SK-N-SH (cell line): ENCODE measurements around the gene SOWAHA. TPM values are rescaled to one million over a fixed set of nuclear protein-coding genes. Genes with fewer than 3 reads are reported as not detected.

Experiments
- CTCF ChIA-PET: fragments of 300-600, 350-600 bp; formaldehyde crosslinking; extraction: SDS; loops from one replicate; lab custom pipeline; 2021; lab: Yijun Ruan, JAX
- POLR2A ChIA-PET: fragments of 350-600 bp; sonication (Branson Sonifier 250); formaldehyde crosslinking; extraction: SDS; loops from one replicate; lab custom pipeline; 2020; ENCODE audit warnings: antibody characterized with exemption, inconsistent platforms; lab: Yijun Ruan, JAX
- DNase-seq: peaks from one replicate; pipeline ENCODE4 v3.0.0; 2012
- H2AFZ ChIP-seq: fragments of 200-600 bp; sonication (generic); 2 replicates; pipeline ENCODE4 v1.8.1; 2016; ENCODE audit warnings: antibody characterized with exemption, mild to moderate bottlenecking, low read depth
- H3F3A ChIP-seq: fragments of 200-600 bp; sonication (generic); replicated peaks from 2 replicates; pipeline ENCODE3; 2016; ENCODE audit warnings: antibody characterized with exemption, mild to moderate bottlenecking; ENCODE audit not compliant: insufficient read depth
- H3K27ac ChIP-seq, 2 experiments: fragments of 200-500 bp in 1 of 2; fragments of 200-600 bp in 1 of 2; sonication (Bioruptor generic) in 1 of 2; sonication (generic), shearing (Covaris generic) in 1 of 2; 2 replicates each; pipeline versions ENCODE4 v1.5.1 to v1.6.1; 2014 to 2016; ENCODE audit warnings: low read depth in 2 of 2, inconsistent platforms in 1 of 2, low read length in 1 of 2, mild to moderate bottlenecking in 1 of 2, mixed read lengths in 1 of 2
- H3K27me3 ChIP-seq: fragments of 200-600 bp; sonication (generic), shearing (Covaris generic); 2 replicates; pipeline ENCODE4 v1.6.1; 2016; ENCODE audit warnings: mixed run types; ENCODE audit not compliant: insufficient read depth
- H3K36me3 ChIP-seq, 2 experiments: fragments of 200-500 bp in 1 of 2; fragments of 200-600 bp in 1 of 2; sonication (Bioruptor generic) in 1 of 2; sonication (generic) in 1 of 2; replicated peaks in 1 of 2; 2 replicates each; pipeline versions ENCODE3 to v1.5.1; 2014 to 2016; ENCODE audit warnings: low read length in 1 of 2, mild to moderate bottlenecking in 1 of 2; ENCODE audit not compliant: insufficient read depth in 2 of 2, control insufficient read depth in 1 of 2
- H3K4me1 ChIP-seq, 2 experiments: fragments of 200-500 bp in 1 of 2; fragments of 200-600 bp in 1 of 2; sonication (Bioruptor generic) in 1 of 2; sonication (generic), shearing (Covaris generic) in 1 of 2; 2 replicates each; pipeline versions ENCODE4 v1.5.1 to v1.6.1; 2014 to 2016; ENCODE audit warnings: low read depth in 1 of 2, low read length in 1 of 2, mixed run types in 1 of 2; ENCODE audit not compliant: insufficient read depth in 2 of 2, control insufficient read depth in 1 of 2
- H3K4me2 ChIP-seq: fragments of 200-600 bp; sonication (generic), shearing (Covaris generic); 2 replicates; pipeline ENCODE4 v1.6.1; 2017; ENCODE audit warnings: mixed run types
- H3K4me3 ChIP-seq, 2 experiments: fragments of 200-500 bp in 1 of 2; fragments of 200-600 bp in 1 of 2; sonication (Bioruptor generic) in 1 of 2; sonication (generic), shearing (Covaris generic) in 1 of 2; 2 replicates each; pipeline versions ENCODE4 v1.5.1 to v1.8.1; 2014 to 2016; ENCODE audit warnings: low read depth in 2 of 2, inconsistent platforms in 1 of 2, low read length in 1 of 2, mild to moderate bottlenecking in 1 of 2, mixed read lengths in 1 of 2, moderate library complexity in 1 of 2
- H3K79me2 ChIP-seq: fragments of 200-600 bp; sonication (generic); 2 replicates; pipeline ENCODE4 v1.8.1; 2017; ENCODE audit warnings: mild to moderate bottlenecking; ENCODE audit not compliant: insufficient read depth
- H3K9ac ChIP-seq: fragments of 200-600 bp; sonication (generic); 2 replicates; pipeline ENCODE4 v1.6.1; 2017; ENCODE audit warnings: mixed run types
- H3K9me2 ChIP-seq: fragments of 200-600 bp; sonication (generic); 2 replicates; pipeline ENCODE4 v1.6.1; 2017; ENCODE audit warnings: mixed run types
- H3K9me3 ChIP-seq: fragments of 200-600 bp; sonication (generic); 2 replicates; pipeline ENCODE4 v1.6.1; 2017; ENCODE audit warnings: mixed run types, mild to moderate bottlenecking, moderate library complexity
- H4K20me1 ChIP-seq: fragments of 200-600 bp; sonication (generic); 2 replicates; pipeline ENCODE4 v1.6.1; 2017; ENCODE audit warnings: mild to moderate bottlenecking, mixed run types; ENCODE audit not compliant: insufficient read depth
- FOXM1 ChIP-seq: IDR thresholded peaks from 2 replicates; pipeline ENCODE4 v1.4.0; 2012; ENCODE audit warnings: low read depth, mild to moderate bottlenecking
- GABPA ChIP-seq: IDR thresholded peaks from 2 replicates; pipeline ENCODE4 v1.4.0; 2012; ENCODE audit warnings: low read depth, mild to moderate bottlenecking
- GATA2 ChIP-seq: sonication (generic); formaldehyde crosslinking; IDR thresholded peaks from 2 replicates; pipeline ENCODE4 v1.5.0; 2020; ENCODE audit warnings: mild to moderate bottlenecking, missing genetic modification reagents
- MEF2A ChIP-seq: IDR thresholded peaks from 2 replicates; pipeline ENCODE4 v1.4.0; 2012; ENCODE audit warnings: low read depth, borderline replicate concordance
- MXI1 ChIP-seq: IDR thresholded peaks from 2 replicates; pipeline ENCODE4 v1.6.1; 2012; ENCODE audit warnings: mild to moderate bottlenecking, low read depth, low read length, improper control_type of control experiment
- SMC3 ChIP-seq: IDR thresholded peaks from 2 replicates; pipeline ENCODE4 v1.6.1; 2012; ENCODE audit warnings: low read depth, low read length, improper control_type of control experiment
- TCF12 ChIP-seq: IDR thresholded peaks from 2 replicates; pipeline ENCODE4 v1.4.0; 2012
- WGBS: methylation state at CpG from one replicate; pipeline ENCODE4 v1.1.6; 2017; ENCODE audit warnings: low lambda C conversion rate; 5-methylcytosine and 5-hydroxymethylcytosine counted together
- polyA plus RNA-seq, 3 experiments: library from polyadenylated mRNA; depleted of rRNA; stranded (reverse); fragments of >200 nt; gene quantifications; 2 replicates each; pipeline ENCODE4 v1.2.3, GENCODE V29; 2012
- TF ChIP-seq, protein P1 (sequence below): IDR thresholded peaks from 2 replicates; pipeline ENCODE4 v1.4.0; 2012; ENCODE audit warnings: low read depth
- TF ChIP-seq, protein P2 (sequence below): IDR thresholded peaks from 2 replicates; pipeline ENCODE4 v1.4.0; 2012; ENCODE audit warnings: low read depth, borderline replicate concordance
- TF ChIP-seq, protein P3 (sequence below): fragments of 200-600 bp; sonication (generic); IDR thresholded peaks from 2 replicates; pipeline ENCODE4 v1.6.1; 2017; ENCODE audit warnings: antibody characterized with exemption, mild to moderate bottlenecking, moderate library complexity
- TF ChIP-seq, protein P4 (sequence below): IDR thresholded peaks from 2 replicates; pipeline ENCODE4; 2012
- TF ChIP-seq, protein P5 (sequence below): IDR thresholded peaks from 2 replicates; pipeline ENCODE4 v1.4.0; 2012; ENCODE audit warnings: low read depth, borderline replicate concordance

The SOWAHA gene
- polyA plus RNA-seq, 1 of the 3 experiments (the other 2 are of a cell fraction) = 0.30 TPM

DNA sequence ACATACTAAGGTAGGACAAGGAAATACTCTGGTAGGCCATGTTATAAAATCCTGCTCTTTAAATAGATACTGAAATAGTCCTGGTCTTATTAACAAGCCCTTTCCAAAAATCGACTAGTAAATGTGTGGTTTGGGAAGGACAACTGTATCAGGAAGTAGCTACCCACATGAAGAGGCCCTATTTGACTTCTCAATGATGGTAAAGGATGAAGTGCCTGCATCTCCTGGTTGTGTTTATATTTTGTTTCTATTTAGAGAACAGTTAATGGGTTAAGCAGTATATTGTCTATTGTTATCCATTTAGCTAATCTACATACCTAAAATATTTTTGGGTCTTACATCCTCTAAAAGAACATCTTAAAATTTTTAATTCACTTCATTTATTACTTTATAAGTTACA, 40.7 kb downstream of the SOWAHA start:
- Histone ChIP-seq H3K4me1 (no peaks in the 10 kb centered on the region), H4K20me1 (no peaks in the 10 kb centered on the region), H3K4me3 (no peak overlapping the region), H3K9me2 (no peaks in the 10 kb centered on the region), H2AFZ (peak overlapping the region; percentile 61; the same call in 1 of the 2 replicates), H3K9me3 (no peaks in the 10 kb centered on the region), H3K27ac (peak overlapping the region in 1 of 2 experiments; percentile 25; a peak in 1 of 4 replicates), H3K36me3 (no peaks in the 10 kb centered on the region), H3K4me2 (no peak overlapping the region), H3F3A (peaks cover 5% of the 10 kb centered on the region), H3K79me2 (no peaks in the 10 kb centered on the region), H3K9ac (no peak overlapping the region), H3K27me3 (no peaks in the 10 kb centered on the region)
- POLR2A ChIA-PET = interaction anchor here (1.6 kb wide), 1 partner anchor 12 kb away, joined by 7 read pairs; the partner anchor contains the start of genes GDF9 and UQCRQ
- CTCF ChIA-PET = interaction anchor here (0.9 to 1.4 kb wide), 2 partner anchors 8 to 24 kb away, joined by 4 to 6 read pairs; partner anchors contain the start of gene SHROOM1
- no peak for TF ChIP-seq GATA2 (CRISPR knock-in tag)
- TF ChIP-seq MXI1 = no peak
- TF ChIP-seq FOXM1 = no peak
- TF ChIP-seq, protein P1, sequence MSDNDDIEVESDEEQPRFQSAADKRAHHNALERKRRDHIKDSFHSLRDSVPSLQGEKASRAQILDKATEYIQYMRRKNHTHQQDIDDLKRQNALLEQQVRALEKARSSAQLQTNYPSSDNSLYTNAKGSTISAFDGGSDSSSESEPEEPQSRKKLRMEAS = no peak
- no peak for TF ChIP-seq SMC3
- TF ChIP-seq, protein P2, sequence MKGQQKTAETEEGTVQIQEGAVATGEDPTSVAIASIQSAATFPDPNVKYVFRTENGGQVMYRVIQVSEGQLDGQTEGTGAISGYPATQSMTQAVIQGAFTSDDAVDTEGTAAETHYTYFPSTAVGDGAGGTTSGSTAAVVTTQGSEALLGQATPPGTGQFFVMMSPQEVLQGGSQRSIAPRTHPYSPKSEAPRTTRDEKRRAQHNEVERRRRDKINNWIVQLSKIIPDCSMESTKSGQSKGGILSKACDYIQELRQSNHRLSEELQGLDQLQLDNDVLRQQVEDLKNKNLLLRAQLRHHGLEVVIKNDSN = no peak
- no peak for TF ChIP-seq GABPA
- TF ChIP-seq MEF2A = no peak
- TF ChIP-seq, protein P3, sequence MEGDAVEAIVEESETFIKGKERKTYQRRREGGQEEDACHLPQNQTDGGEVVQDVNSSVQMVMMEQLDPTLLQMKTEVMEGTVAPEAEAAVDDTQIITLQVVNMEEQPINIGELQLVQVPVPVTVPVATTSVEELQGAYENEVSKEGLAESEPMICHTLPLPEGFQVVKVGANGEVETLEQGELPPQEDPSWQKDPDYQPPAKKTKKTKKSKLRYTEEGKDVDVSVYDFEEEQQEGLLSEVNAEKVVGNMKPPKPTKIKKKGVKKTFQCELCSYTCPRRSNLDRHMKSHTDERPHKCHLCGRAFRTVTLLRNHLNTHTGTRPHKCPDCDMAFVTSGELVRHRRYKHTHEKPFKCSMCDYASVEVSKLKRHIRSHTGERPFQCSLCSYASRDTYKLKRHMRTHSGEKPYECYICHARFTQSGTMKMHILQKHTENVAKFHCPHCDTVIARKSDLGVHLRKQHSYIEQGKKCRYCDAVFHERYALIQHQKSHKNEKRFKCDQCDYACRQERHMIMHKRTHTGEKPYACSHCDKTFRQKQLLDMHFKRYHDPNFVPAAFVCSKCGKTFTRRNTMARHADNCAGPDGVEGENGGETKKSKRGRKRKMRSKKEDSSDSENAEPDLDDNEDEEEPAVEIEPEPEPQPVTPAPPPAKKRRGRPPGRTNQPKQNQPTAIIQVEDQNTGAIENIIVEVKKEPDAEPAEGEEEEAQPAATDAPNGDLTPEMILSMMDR = no peak
- TF ChIP-seq, protein P4, sequence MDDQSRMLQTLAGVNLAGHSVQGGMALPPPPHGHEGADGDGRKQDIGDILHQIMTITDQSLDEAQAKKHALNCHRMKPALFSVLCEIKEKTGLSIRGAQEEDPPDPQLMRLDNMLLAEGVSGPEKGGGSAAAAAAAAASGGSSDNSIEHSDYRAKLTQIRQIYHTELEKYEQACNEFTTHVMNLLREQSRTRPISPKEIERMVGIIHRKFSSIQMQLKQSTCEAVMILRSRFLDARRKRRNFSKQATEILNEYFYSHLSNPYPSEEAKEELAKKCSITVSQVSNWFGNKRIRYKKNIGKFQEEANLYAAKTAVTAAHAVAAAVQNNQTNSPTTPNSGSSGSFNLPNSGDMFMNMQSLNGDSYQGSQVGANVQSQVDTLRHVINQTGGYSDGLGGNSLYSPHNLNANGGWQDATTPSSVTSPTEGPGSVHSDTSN = no peak
- TF ChIP-seq, protein P5, sequence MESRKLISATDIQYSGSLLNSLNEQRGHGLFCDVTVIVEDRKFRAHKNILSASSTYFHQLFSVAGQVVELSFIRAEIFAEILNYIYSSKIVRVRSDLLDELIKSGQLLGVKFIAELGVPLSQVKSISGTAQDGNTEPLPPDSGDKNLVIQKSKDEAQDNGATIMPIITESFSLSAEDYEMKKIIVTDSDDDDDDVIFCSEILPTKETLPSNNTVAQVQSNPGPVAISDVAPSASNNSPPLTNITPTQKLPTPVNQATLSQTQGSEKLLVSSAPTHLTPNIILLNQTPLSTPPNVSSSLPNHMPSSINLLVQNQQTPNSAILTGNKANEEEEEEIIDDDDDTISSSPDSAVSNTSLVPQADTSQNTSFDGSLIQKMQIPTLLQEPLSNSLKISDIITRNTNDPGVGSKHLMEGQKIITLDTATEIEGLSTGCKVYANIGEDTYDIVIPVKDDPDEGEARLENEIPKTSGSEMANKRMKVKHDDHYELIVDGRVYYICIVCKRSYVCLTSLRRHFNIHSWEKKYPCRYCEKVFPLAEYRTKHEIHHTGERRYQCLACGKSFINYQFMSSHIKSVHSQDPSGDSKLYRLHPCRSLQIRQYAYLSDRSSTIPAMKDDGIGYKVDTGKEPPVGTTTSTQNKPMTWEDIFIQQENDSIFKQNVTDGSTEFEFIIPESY = no peak
- TF ChIP-seq TCF12 = no peak
- WGBS = 75% methylated on average over 1 of the region's 1 CpG
- no peak for DNase-seq
